Measurements from ENCODE around the gene DNTTIP2. TPM values are rescaled to one million over a fixed set of nuclear protein-coding genes. Genes with fewer than 3 reads are reported as not detected.
"Not testable (repeated sequence)": the region's sequence is repeated elsewhere in the genome, so short reads cannot be mapped to it uniquely, and the experiment has no call there.

DNTTIP2 gene
- total and polyA plus RNA-seq, 9 of the 15 experiments (the other 6 are each of a cell fraction or from before 2014, with no cell fraction given), result 50.4 to 138 (median 97.0) TPM

- H3K9me3 ChIP-seq (replicated peaks; ENCODE audit: control insufficient read depth, insufficient read depth, low read depth, low read length); intact Hi-C loops (cut with micrococcal nuclease); H3K4me3 ChIP-seq; H4K20me1 ChIP-seq (replicated peaks; ENCODE audit: control insufficient read depth, insufficient read depth, low read length); ATAC-seq; H2AFZ ChIP-seq (ENCODE audit: low read depth, low read length); H3K4me2 ChIP-seq (ENCODE audit: insufficient read depth, low read length); BruUV-seq (replicated peaks); H3K9ac ChIP-seq (ENCODE audit: insufficient read depth in 1 of 2, low read depth in 2 of 2, low read length in 2 of 2); DNase-seq (ENCODE audit: extremely low read depth in 1 of 4, low spot score in 3 of 4); H3K27ac ChIP-seq (ENCODE audit: extremely low read depth, low read depth, low read length); CTCF ChIA-PET (ENCODE audit: low intra/inter-chr PET ratio); H3K27me3 ChIP-seq (ENCODE audit: control insufficient read depth in 2 of 2, insufficient read depth in 2 of 2, low read length in 2 of 2); H3K79me2 ChIP-seq (ENCODE audit: control insufficient read depth, insufficient read depth, low read length); H3K9me1 ChIP-seq (ENCODE audit: control insufficient read depth, insufficient read depth, low read length); FAIRE-seq; H3K4me1 ChIP-seq (replicated peaks in 1 of 2; ENCODE audit: control insufficient read depth in 2 of 2, insufficient read depth in 2 of 2, low read length in 2 of 2): not testable (repeated sequence)
- peaks cover 50% of the 10 kb centered on the region for H3K36me3 ChIP-seq (ENCODE audit: control insufficient read depth, insufficient read depth, low read length)
- in situ Hi-C loops (cut with MboI), result loop anchor here (25.0 kb wide), 1 partner anchor 1006 kb away; no protein-coding TSS in a partner anchor
- 0 out of 2 replicates have a peak, but pooled peaks have one; percentile 52 for TF ChIP-seq SUPT5H (IDR thresholded peaks at IDR 0.05)
- peak; percentile 60; the same call in 1 of the 2 replicates for TF ChIP-seq POLR2A (conservative IDR thresholded peaks at IDR 0.05)
- peak; percentile 37 for TF ChIP-seq POLR2B (IDR thresholded peaks at IDR 0.05; ENCODE audit: low read depth, partially characterized antibody)
- POLR2A ChIA-PET, result interaction anchor here (1.1 kb wide), 1 partner anchor 10 kb away, joined by 4 read pairs; the partner anchor contains the start of gene DNTTIP2
- WGBS (ENCODE audit: insufficient coverage, low coverage, missing lambda C conversion rate), result 100% methylated on average over 1 of the region's 1 CpG
Observed at GRCh38 chr1:93868492-93868891, 10.5 kb downstream of the DNTTIP2 start.

GRCh38 chr1:93865253-93865652 lies 13.8 kb downstream of the DNTTIP2 start:
- BruUV-seq (replicated peaks), result no TSS peak
- ATAC-seq (no peak; the same call in 2 of the 3 replicates), DNase-seq (ENCODE audit: extremely low read depth in 1 of 4, low spot score in 3 of 4) (no peak), FAIRE-seq (no peak)
- Histone ChIP-seq H3K4me3 (no peak overlapping the region), H3K27ac (ENCODE audit: extremely low read depth, low read depth, low read length) (no peak overlapping the region), H3K27me3 (ENCODE audit: control insufficient read depth in 2 of 2, insufficient read depth in 2 of 2, low read length in 2 of 2) (no peaks in the 10 kb centered on the region), H3K9ac (ENCODE audit: insufficient read depth in 1 of 2, low read depth in 2 of 2, low read length in 2 of 2) (no peak overlapping the region), H3K9me1 (ENCODE audit: control insufficient read depth, insufficient read depth, low read length) (no peaks in the 10 kb centered on the region), H3K4me2 (ENCODE audit: insufficient read depth, low read length) (no peak overlapping the region), H3K79me2 (ENCODE audit: control insufficient read depth, insufficient read depth, low read length) (no peaks in the 10 kb centered on the region), H2AFZ (ENCODE audit: low read depth, low read length) (no peak overlapping the region), H3K4me1 (replicated peaks in 1 of 2; ENCODE audit: control insufficient read depth in 2 of 2, insufficient read depth in 2 of 2, low read length in 2 of 2) (no peaks in the 10 kb centered on the region; a peak in 1 of 5 replicates), H3K36me3 (ENCODE audit: control insufficient read depth, insufficient read depth, low read length) (peaks cover 19% of the 10 kb centered on the region), H4K20me1 (replicated peaks; ENCODE audit: control insufficient read depth, insufficient read depth, low read length) (no peaks in the 10 kb centered on the region), H3K9me3 (replicated peaks; ENCODE audit: control insufficient read depth, insufficient read depth, low read depth, low read length) (no peaks in the 10 kb centered on the region)
- 59% methylated on average over 5 of the region's 5 CpGs for WGBS (ENCODE audit: insufficient coverage, low coverage, missing lambda C conversion rate)
- intact Hi-C loops (cut with micrococcal nuclease), result no loop called here
- in situ Hi-C loops (cut with MboI), result loop anchor here (25.0 kb wide), 1 partner anchor 1003 kb away; no protein-coding TSS in a partner anchor
- TF ChIP-seq ZKSCAN3 (CRISPR knock-in tag; IDR thresholded peaks at IDR 0.05) (no peak), HOMEZ (CRISPR knock-in tag; IDR thresholded peaks at IDR 0.05) (no peak)
- ChIA-PET CTCF (ENCODE audit: low intra/inter-chr PET ratio) (no interaction called here), POLR2A (interaction anchor here (1.0 to 1.2 kb wide), 2 partner anchors 10 to 14 kb away, joined by 3 to 5 read pairs; partner anchors contain the start of gene DNTTIP2)

All from K562 (cell line).